ENCODE data around the gene RND1. TPM values are rescaled to one million over a fixed set of nuclear protein-coding genes. Genes with fewer than 3 reads are reported as not detected.
A peak's percentile ranks its signal among the peaks of the same experiment; 100 is the strongest.

The RND1 gene
- total RNA-seq, 1 experiment from 2014 or later: 2.0 TPM

DNA sequence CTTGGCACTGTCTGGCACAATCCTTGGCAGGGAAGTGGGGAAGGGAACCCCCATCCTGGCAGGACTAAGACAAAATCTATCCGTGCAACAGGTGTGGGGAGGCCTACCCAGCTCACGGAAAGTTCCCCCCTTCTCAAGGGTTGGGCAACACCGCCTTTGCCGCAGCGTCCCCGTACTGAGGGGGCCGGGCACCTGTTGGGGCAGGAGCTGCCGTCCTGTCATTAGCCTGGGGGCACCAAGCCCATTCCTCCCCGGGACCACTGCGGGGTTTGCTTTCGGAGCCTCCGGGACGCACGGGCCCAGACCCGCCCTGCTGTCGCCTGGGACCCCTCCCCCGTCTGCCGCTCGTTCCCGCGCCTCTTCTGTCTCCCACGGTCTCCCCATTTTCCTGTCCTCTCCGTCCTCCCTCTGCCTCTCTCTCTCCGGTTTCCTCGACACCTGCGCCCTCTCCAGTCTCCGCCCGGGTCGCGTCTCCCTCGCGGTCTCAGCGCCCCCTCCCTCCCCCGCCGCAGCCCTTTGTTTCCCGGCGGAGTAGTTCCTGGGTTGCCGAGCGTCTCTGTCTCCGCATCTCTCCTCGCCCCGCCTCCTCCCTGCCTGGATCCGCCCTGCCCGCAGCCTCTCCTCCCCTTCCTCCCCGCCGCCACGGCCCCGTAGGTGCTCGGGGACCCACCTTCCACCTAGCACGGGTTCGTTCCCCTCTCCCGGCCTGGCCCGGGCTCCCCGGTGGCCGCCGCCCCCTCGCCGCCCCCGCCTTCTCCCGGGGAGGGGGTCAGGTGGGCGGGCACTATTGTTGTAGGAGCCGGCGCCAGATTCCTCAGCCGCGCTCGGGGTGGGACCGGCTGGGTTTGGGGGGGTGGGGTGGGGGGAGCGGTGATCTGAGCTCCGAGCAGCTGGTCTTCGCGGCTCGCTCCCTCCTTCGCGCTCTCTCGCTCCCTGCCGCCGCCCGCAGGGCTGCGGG is 47.5 kb downstream of the RND1 start, which contains the start of gene CACNB3:
Gene CACNB3 (plus strand): TSS at position 624 of the 958 bp plus-strand sequence. CDS start 434 bp downstream, outside the sequence.
- no TSS peak for BruUV-seq (replicated peaks)
- CTCF ChIA-PET: no interaction called here
- no peaks in the 10 kb centered on the region for H3K27me3 ChIP-seq (replicated peaks; ENCODE audit: insufficient read depth, low read depth, low read length, poor library complexity)
- H3K4me1 ChIP-seq (ENCODE audit: insufficient read depth, low read length, poor library complexity, severe bottlenecking): peaks cover 26% of the 10 kb centered on the region
- intact Hi-C loops (cut with micrococcal nuclease; ENCODE audit: unreplicated experiment): no loop called here
- H3K4me3 ChIP-seq (ENCODE audit: low read depth, low read length, poor library complexity, severe bottlenecking): peak within 1 kb of the TSS; percentile 85
- POLR2A ChIA-PET (ENCODE audit: low non-redundant PET): no interaction called here
- peak; percentile 78 for DNase-seq (ENCODE audit: low spot score)
- TF ChIP-seq, protein P1, sequence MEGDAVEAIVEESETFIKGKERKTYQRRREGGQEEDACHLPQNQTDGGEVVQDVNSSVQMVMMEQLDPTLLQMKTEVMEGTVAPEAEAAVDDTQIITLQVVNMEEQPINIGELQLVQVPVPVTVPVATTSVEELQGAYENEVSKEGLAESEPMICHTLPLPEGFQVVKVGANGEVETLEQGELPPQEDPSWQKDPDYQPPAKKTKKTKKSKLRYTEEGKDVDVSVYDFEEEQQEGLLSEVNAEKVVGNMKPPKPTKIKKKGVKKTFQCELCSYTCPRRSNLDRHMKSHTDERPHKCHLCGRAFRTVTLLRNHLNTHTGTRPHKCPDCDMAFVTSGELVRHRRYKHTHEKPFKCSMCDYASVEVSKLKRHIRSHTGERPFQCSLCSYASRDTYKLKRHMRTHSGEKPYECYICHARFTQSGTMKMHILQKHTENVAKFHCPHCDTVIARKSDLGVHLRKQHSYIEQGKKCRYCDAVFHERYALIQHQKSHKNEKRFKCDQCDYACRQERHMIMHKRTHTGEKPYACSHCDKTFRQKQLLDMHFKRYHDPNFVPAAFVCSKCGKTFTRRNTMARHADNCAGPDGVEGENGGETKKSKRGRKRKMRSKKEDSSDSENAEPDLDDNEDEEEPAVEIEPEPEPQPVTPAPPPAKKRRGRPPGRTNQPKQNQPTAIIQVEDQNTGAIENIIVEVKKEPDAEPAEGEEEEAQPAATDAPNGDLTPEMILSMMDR (conservative IDR thresholded peaks at IDR 0.05; ENCODE audit: low read depth, low read length): no peak
- no peak for TF ChIP-seq EZH2 (IDR thresholded peaks at IDR 0.05; ENCODE audit: borderline replicate concordance, low read depth, low read length, poor library complexity, severe bottlenecking)
- no peaks in the 10 kb centered on the region for H3K9me3 ChIP-seq (ENCODE audit: low read depth, low read length, poor library complexity, severe bottlenecking)
- no peaks in the 10 kb centered on the region for H3K36me3 ChIP-seq (ENCODE audit: insufficient read depth, low read length, poor library complexity, severe bottlenecking)
- H3K27ac ChIP-seq (ENCODE audit: low read depth, low read length, poor library complexity, severe bottlenecking): peak within 1 kb of the TSS; percentile 61

DNA sequence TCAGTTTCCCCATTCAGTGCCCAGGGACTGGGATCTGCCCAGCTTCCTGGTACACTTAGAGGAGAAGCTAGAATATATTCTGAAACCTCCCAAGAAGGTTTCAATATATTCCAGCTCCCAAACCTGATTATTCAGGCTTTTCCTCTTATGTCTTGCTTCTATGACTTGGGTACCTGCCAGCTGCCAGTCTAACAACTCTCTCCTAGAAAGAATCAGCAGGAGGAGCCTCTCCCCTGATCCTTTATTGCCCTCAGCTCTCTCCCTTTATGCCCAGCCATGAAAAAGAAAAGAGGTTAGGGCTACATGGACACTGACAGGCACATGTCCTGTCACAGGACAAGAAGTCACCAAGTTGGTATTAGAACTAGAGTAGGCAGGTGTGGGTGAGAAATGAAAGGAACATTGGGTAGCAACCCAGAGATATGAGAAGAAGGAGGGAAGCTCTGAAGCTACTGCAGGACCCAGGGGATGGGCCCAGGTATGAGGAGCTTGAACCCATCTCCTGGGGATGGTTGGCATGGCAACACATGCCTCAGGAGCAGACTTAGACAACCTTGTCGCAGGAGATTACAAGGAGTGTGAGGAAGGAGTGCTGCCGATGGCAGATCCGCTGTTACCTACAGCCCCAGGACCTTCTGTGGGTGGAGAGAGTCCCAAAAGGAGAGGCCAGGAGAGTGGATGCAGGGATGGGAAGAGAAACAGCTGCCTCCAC is 49.4 kb downstream of the RND1 start:
- TF ChIP-seq EZH2 (IDR thresholded peaks at IDR 0.05; ENCODE audit: borderline replicate concordance, low read depth, low read length, poor library complexity, severe bottlenecking): no peak
- TF ChIP-seq, protein P1 (conservative IDR thresholded peaks at IDR 0.05; ENCODE audit: low read depth, low read length): no peak
- Histone ChIP-seq H3K36me3 (ENCODE audit: insufficient read depth, low read length, poor library complexity, severe bottlenecking) (no peaks in the 10 kb centered on the region), H3K9me3 (ENCODE audit: low read depth, low read length, poor library complexity, severe bottlenecking) (no peaks in the 10 kb centered on the region), H3K4me1 (ENCODE audit: insufficient read depth, low read length, poor library complexity, severe bottlenecking) (peaks cover 26% of the 10 kb centered on the region), H3K27me3 (replicated peaks; ENCODE audit: insufficient read depth, low read depth, low read length, poor library complexity) (no peaks in the 10 kb centered on the region), H3K4me3 (ENCODE audit: low read depth, low read length, poor library complexity, severe bottlenecking) (peak overlapping the region; percentile 68), H3K27ac (ENCODE audit: low read depth, low read length, poor library complexity, severe bottlenecking) (no peak overlapping the region)
- no peak for DNase-seq (ENCODE audit: low spot score)
- CTCF ChIA-PET: interaction anchor here (0.6 to 1.7 kb wide), 4 partner anchors 37 to 1074 kb away, joined by 3 to 20 read pairs (median 6); no protein-coding TSS in a partner anchor
- no TSS peak for BruUV-seq (replicated peaks)
- POLR2A ChIA-PET (ENCODE audit: low non-redundant PET): interaction anchor here (0.6 kb wide), 1 partner anchor 141 kb away, joined by 7 read pairs; the partner anchor contains the start of gene ARF3
- intact Hi-C loops (cut with micrococcal nuclease; ENCODE audit: unreplicated experiment): no loop called here

Data from A673 (cell line).